HG03378 (cell line): ENCODE measurements around the gene EVA1C.
"Not testable (repeated sequence)": the region's sequence is repeated elsewhere in the genome, so short reads cannot be mapped to it uniquely, and the experiment has no call there.

Experiments
- ATAC-seq: cut with Tn5 transposase; IDR thresholded peaks from one replicate; pipeline ENCODE4 v1.9.1; 2021; ENCODE audit warnings: mild to moderate bottlenecking, moderate library complexity; ENCODE audit not compliant: unreplicated experiment

EVA1C gene

GRCh38 chr21:32457360-32457840, 44.9 kb downstream of the EVA1C start:
- no peak for ATAC-seq

- ATAC-seq = no peak
Measured at GRCh38 chr21:32457962-32458361, 45.5 kb downstream of the EVA1C start.

GRCh38 chr21:32459972-32460371, 47.5 kb downstream of the EVA1C start:
- no peak for ATAC-seq

DNA sequence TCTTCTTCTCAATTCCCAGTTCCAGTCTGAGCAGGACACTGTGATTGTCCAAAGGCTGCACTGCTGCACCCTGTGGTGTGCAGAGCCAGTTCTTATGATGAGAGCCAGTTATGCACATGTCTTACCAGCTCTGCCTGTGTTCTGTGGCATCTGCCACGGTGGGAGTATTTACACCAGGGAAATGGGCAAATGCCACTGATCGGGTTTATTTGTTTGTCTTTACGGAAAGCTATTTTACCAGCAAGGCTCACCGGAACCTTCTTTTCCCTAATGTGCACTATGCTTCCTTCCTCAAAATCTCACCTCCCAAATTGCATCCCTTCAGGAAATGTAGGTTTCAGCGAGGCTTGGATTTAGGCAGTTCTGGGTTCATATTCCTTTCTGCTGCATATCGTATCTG, 49.0 kb downstream of the EVA1C start:
- ATAC-seq = no peak

DNA sequence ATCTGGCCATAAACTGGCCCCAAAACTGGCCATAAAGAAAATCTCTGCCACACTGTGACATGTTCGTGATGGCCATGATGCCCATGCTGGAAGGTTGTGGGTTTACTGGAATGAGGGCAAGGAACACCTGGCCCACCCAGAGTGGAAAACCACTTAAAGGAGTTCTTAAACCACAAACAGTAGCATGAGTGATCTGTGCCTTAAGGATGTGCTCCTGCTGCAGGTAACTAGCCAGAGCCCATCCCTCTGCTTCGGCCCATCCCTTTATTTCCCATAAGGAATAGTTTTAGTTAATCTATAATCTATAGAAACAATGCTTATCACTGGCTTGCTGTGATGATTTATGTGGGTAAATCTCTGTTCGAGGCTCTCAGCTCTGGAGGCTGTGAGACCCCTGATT, 50.1 kb downstream of the EVA1C start:
- not testable (repeated sequence) for ATAC-seq

- ATAC-seq = no peak
Measured at GRCh38 chr21:32463367-32463766, 50.9 kb downstream of the EVA1C start.

GRCh38 chr21:32463889-32464300, 51.4 kb downstream of the EVA1C start:
- ATAC-seq = no peak

GRCh38 chr21:32467291-32467690, 54.8 kb downstream of the EVA1C start:
- no peak for ATAC-seq

GRCh38 chr21:32468681-32469111, 56.2 kb downstream of the EVA1C start:
- ATAC-seq = no peak

DNA sequence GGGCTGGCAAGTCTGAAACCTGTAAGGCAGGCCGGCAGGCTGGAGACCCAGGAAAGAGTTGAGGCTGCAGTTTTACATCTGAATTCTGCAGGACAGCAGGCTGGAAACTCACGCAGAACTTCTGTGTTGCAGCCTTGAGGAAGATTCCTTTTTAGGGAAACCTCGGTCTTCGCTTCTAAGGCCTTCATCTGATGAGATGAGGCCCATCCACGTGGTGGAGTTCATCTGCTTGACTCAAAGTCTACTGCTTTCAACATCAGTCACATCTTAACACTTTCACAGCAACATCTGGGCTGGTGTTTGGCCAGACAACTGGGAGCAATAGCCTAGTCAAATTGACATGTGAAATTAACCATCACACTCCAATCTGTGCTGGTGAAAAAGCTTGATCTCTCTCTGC, 57.1 kb downstream of the EVA1C start:
- ATAC-seq = no peak

- no peak for ATAC-seq
Measured at GRCh38 chr21:32470206-32470605, 57.7 kb downstream of the EVA1C start.

DNA sequence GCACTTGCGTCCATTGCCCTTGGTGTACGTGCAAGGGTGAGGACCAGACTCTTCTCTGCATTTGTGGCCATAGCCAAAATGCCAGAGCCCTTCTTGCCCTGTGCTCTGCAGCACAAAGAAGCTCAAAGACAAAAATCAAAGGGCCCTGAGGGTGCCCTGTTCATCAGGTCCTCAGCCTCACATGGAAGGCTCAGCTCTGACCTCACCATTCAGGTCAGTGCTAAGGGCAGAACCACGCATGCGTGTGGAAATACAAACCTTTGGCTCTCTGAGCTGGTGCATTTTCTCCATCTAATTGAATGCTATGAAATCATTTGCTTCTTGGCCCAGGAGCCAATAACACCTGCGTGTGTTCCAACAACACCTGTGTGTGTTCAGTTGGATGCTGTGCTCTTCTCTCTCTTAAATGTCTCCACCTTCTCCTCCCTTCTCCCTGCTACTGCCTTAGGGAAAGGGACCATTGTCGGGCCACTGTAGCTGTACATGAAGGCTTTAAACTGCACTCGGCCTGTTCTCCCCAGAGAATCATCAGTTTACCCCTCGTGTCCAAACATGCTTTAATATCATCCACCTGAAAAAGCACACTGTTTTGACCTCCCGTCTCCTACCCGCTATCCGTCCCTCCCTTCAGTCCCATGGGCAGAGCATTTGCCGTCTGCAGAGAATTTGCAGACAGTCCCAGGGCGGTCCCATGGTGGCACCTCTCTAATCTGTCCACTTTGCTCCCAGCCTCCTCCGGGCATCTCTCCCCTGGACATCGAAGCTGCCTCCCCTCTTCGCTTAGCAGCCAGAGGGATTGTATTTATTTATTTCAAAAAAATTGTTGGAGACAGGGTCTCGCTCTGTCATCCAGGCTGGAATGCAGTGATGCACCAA, 60.6 kb downstream of the EVA1C start:
- ATAC-seq = no peak

- ATAC-seq = no peak
Measured at GRCh38 chr21:32474179-32475059, 61.9 kb downstream of the EVA1C start.

DNA sequence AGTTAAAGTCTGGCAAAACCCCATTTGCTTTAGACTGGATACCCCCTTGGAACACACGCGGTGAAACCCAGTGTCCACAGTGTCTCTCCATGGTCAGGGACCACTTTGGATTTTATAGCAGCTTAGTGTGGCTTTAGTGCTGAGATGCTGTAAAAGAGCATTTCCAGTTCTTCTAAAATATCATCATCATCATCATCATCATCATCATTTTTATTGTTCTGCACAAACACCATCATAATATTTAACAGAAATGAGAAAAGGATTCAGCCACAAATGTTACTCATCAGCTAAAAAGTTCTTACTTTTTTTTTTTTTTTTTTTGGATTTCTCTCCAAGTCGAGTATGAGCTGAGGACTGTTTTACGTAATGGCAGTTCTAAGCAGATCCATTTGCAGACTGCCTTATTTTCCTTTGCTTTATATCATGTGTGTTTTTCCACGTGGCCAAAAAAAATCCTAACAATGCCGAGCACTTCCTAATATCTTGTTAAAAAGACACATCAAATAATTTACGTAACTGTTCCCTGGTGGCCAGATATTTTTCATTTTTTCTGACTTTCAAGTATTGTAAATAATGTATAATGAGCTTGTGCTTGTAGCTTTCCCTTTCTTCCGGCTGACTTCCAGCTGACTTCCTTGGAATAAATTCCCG, 62.8 kb downstream of the EVA1C start:
- no peak for ATAC-seq

GRCh38 chr21:32476661-32477423, 64.3 kb downstream of the EVA1C start:
- ATAC-seq = no peak

- no peak for ATAC-seq
Measured at GRCh38 chr21:32477424-32477745, 64.9 kb downstream of the EVA1C start.

DNA sequence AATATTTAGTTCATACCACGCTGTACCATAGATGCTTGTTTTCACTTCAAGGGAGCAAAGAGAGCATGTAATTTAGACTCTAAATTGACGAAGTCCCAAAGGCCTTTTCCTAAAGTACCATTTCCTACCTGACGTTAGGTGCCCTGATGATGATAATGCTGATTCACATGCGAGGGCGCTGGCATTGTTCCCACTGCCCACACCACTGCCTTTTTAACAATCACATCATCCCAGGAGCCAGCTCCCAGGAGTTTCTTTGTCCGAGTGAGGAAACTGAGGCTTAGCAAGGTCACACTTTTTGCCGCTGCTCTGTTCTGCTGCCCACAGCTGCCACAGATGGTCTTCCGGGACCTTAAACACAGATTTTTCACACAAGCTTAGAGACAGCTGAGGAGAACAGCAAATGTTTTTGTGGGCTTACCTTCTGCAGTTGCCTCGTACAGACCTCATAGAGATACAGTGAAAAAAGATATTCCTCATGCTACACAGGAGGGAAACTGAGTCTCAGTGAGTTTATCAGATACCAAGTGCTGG, 69.4 kb downstream of the EVA1C start:
- no peak for ATAC-seq

GRCh38 chr21:32482565-32483292, 70.2 kb downstream of the EVA1C start:
- ATAC-seq = no peak

- ATAC-seq = no peak
Measured at GRCh38 chr21:32483293-32483595, 70.7 kb downstream of the EVA1C start.
